ENCODE measurements around the gene EFHC2.
A peak's percentile ranks its signal among the peaks of the same experiment; 100 is the strongest.

Gene EFHC2

DNA sequence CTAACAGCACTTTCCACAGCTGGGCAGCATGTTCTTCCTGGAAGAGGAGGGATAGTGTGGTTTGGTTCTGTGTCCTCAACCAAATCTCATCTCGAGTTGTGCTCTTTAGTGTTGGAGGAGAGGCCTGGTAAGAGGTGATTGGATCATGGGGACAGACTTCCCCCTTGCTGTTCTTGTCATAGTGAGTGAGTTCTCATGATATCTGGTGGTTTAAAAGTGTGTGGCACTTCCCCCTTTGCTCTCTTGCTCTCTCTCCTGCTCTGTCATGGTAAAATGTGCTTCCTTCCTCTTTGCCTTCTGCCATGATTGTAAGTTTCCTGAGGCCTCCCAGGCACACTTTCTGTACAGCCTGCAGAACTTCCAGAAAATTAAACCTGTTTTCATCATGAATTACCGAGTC, 236.6 kb downstream of the EFHC2 start:
- peaks cover 12 to 55% (median 30%) of the 10 kb centered on the region in 11 experiments; a peak in 21 of 22 replicates for H3K9me3 ChIP-seq (replicated peaks in 1 of 11)
- no peak overlapping the region for H3K9ac ChIP-seq
- no peaks in the 10 kb centered on the region for H3K27me3 ChIP-seq
- no peak for TF ChIP-seq Cebpa-rat (IDR thresholded peaks at IDR 0.05)
- no peaks in the 10 kb centered on the region for H4K20me1 ChIP-seq
- 0 out of 22 replicates have a peak overlapping the region, but pooled peaks of 2 of the 11 experiments have one; percentile 1 to 15 for H3K27ac ChIP-seq
- no peaks in the 10 kb centered on the region for H3K36me3 ChIP-seq
- H3K4me3 ChIP-seq: no peak overlapping the region
- peaks cover 2 to 18% (median 7%) of the 10 kb centered on the region in 10 experiments; a peak in 19 of 20 replicates for H3K4me1 ChIP-seq
- peak overlapping the region in 3 of 11 experiments; percentile 13 to 19 (median 18); a peak in 4 of 22 replicates for H3K4me2 ChIP-seq

- H3K27me3 ChIP-seq: no peaks in the 10 kb centered on the region
- no peak overlapping the region for H3K4me2 ChIP-seq
- TF ChIP-seq Cebpa-rat (IDR thresholded peaks at IDR 0.05): no peak
- H3K4me3 ChIP-seq: no peak overlapping the region
- no peak overlapping the region for H3K9ac ChIP-seq
- H3K4me1 ChIP-seq: peaks cover 14 to 33% (median 20%) of the 10 kb centered on the region in 10 experiments
- no peaks in the 10 kb centered on the region for H4K20me1 ChIP-seq
- peaks cover 12 to 51% (median 30%) of the 10 kb centered on the region in 11 experiments; a peak in 21 of 22 replicates for H3K9me3 ChIP-seq (replicated peaks in 1 of 11)
- no peak overlapping the region for H3K27ac ChIP-seq
- no peaks in the 10 kb centered on the region for H3K36me3 ChIP-seq
These were observed 238.1 kb downstream of the EFHC2 start for GRCh38 chrX:44105228-44105913.

DNA sequence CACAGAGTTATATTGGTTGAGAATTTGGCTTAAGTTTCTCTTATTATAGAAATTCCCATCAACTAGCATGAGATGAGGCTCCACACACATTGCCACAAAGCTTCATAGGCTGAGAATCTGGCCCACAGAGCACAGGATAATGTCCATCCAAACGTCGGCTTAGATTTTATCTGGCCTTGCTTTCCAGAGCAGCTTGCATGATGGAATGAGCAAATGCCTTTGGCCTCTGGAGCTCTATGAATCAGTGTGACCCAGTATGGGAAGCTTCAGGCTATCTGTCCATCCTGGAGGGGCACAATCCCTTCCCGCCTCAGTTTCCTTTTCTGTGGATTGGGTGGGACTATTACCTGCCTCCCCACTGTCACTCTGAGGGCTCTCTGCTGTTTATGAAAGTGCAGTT, 238.8 kb downstream of the EFHC2 start:
- Histone ChIP-seq H3K9ac (no peak overlapping the region), H3K36me3 (no peaks in the 10 kb centered on the region), H3K4me3 (no peak overlapping the region), H3K27ac (no peak overlapping the region), H4K20me1 (no peaks in the 10 kb centered on the region), H3K9me3 (replicated peaks in 1 of 11) (peaks cover 12 to 46% (median 30%) of the 10 kb centered on the region in 11 experiments; a peak in 21 of 22 replicates), H3K4me2 (no peak overlapping the region), H3K27me3 (no peaks in the 10 kb centered on the region), H3K4me1 (peaks cover 14 to 40% (median 20%) of the 10 kb centered on the region in 10 experiments)
- no peak for TF ChIP-seq Cebpa-rat (IDR thresholded peaks at IDR 0.05)

DNA sequence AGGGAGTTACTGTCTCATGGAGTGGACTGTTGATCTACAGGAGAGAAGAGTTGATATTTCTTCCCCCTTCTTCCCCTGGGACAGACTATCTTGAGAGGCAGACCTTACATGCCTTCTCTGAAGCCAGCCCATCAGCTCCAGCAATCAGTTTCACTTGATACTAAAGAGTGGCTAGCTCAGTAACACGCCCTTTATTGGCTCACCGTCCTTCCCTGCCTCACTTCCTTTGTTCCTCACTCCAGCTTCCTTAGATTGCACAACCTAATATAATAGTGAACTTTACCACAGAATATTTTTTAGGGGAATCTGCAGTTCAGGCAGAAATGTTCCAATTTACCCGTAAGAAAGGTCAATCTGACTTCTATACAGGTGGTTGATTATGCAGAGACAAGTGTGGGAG, 242.2 kb downstream of the EFHC2 start:
- no peaks in the 10 kb centered on the region for H4K20me1 ChIP-seq
- no peak overlapping the region for H3K9ac ChIP-seq
- no peak overlapping the region for H3K4me3 ChIP-seq
- 0 out of 22 replicates have a peak overlapping the region, but pooled peaks of 1 of the 11 experiments have one; percentile 13 for H3K27ac ChIP-seq
- H3K4me1 ChIP-seq: peaks cover 14 to 46% (median 21%) of the 10 kb centered on the region in 10 experiments
- H3K27me3 ChIP-seq: no peaks in the 10 kb centered on the region
- H3K9me3 ChIP-seq (replicated peaks in 1 of 11): peaks cover 3 to 20% (median 8%) of the 10 kb centered on the region in 11 experiments; a peak in 19 of 22 replicates
- TF ChIP-seq Cebpa-rat (IDR thresholded peaks at IDR 0.05): no peak
- H3K4me2 ChIP-seq: peak overlapping the region; percentile 28 to 77 (median 60)
- no peaks in the 10 kb centered on the region for H3K36me3 ChIP-seq

GRCh38 chrX:44099366-44099765, 244.1 kb downstream of the EFHC2 start:
- Histone ChIP-seq H3K4me1 (peaks cover 13 to 46% (median 21%) of the 10 kb centered on the region in 10 experiments), H3K4me3 (no peak overlapping the region)

More at GRCh38 chrX:44099366-44099765, 244.1 kb downstream of the EFHC2 start:
- H4K20me1 ChIP-seq: no peaks in the 10 kb centered on the region
- H3K9me3 ChIP-seq (replicated peaks in 1 of 11): peaks cover 0 to 8% (median 0%) of the 10 kb centered on the region in 11 experiments; a peak in 2 of 22 replicates
- no peaks in the 10 kb centered on the region for H3K27me3 ChIP-seq
- H3K9ac ChIP-seq: no peak overlapping the region
- no peak for TF ChIP-seq Cebpa-rat (IDR thresholded peaks at IDR 0.05)
- H3K36me3 ChIP-seq: no peaks in the 10 kb centered on the region
- H3K4me2 ChIP-seq: peak overlapping the region in 4 of 11 experiments; percentile 6 to 34 (median 30); a peak in 5 of 22 replicates
- H3K27ac ChIP-seq: no peak overlapping the region

All from BLaER1 treated with 17β-estradiol and CSF1 and Interleukin-3, amounts not matched to agents 10 nM and 100 nM (cell line).